GM23338 (cell line): ENCODE measurements around the gene NXN. TPM values are rescaled to one million over a fixed set of nuclear protein-coding genes. Genes with fewer than 3 reads are reported as not detected.
A peak's percentile ranks its signal among the peaks of the same experiment; 100 is the strongest.
"Not testable (repeated sequence)": the region's sequence is repeated elsewhere in the genome, so short reads cannot be mapped to it uniquely, and the experiment has no call there.

Experiments
- ATAC-seq: fragments of 200-7000 bp; cut with Tn5 transposase; 3 replicates; pipeline ENCODE4 v1.9.1; 2020
- DNase-seq: peaks from one replicate; pipeline ENCODE4 v3.0.0-alpha.2; 2015; ENCODE audit warnings: low spot score
- H2AFZ ChIP-seq: fragments of 200-600 bp; sonication (generic); 2 replicates; pipeline ENCODE4 v1.8.0; 2016; ENCODE audit warnings: antibody characterized with exemption, mild to moderate bottlenecking, moderate library complexity
- H3F3A ChIP-seq: fragments of 200-600 bp; sonication (generic); replicated peaks from 2 replicates; pipeline ENCODE4 v1.8.0; 2017; ENCODE audit warnings: antibody characterized with exemption, mixed run types, low read depth
- H3K27ac ChIP-seq: fragments of 200-600 bp; sonication (generic); 2 replicates; pipeline ENCODE4 v1.6.1; 2016; ENCODE audit warnings: low read depth
- H3K27me3 ChIP-seq: fragments of 200-600 bp; sonication (generic); 2 replicates; pipeline ENCODE4 v1.8.0; 2016; ENCODE audit warnings: mild to moderate bottlenecking, mixed run types, moderate library complexity; ENCODE audit not compliant: insufficient read depth
- H3K36me3 ChIP-seq: fragments of 200-600 bp; sonication (generic); 2 replicates; pipeline ENCODE4 v1.8.0; 2016; ENCODE audit warnings: mild to moderate bottlenecking; ENCODE audit not compliant: insufficient read depth
- H3K4me1 ChIP-seq: fragments of 200-600 bp; sonication (generic); 2 replicates; pipeline ENCODE4 v1.8.0; 2016; ENCODE audit warnings: mild to moderate bottlenecking, moderate library complexity; ENCODE audit not compliant: insufficient read depth
- H3K4me2 ChIP-seq: fragments of 200-600 bp; sonication (generic); 2 replicates; pipeline ENCODE4 v1.7.1; 2017; ENCODE audit warnings: mixed run types
- H3K4me3 ChIP-seq: fragments of 200-600 bp; sonication (generic); 2 replicates; pipeline ENCODE4 v1.6.1; 2016; ENCODE audit warnings: mixed run types
- H3K79me2 ChIP-seq: fragments of 200-600 bp; sonication (generic); replicated peaks from 2 replicates; pipeline ENCODE4 v1.8.0; 2017; ENCODE audit warnings: mild to moderate bottlenecking; ENCODE audit not compliant: insufficient read depth
- H3K9me2 ChIP-seq: fragments of 200-600 bp; sonication (generic); 2 replicates; pipeline ENCODE4 v1.8.0; 2017; ENCODE audit not compliant: insufficient read depth
- H4K20me1 ChIP-seq: fragments of 200-600 bp; sonication (generic); replicated peaks from 2 replicates; pipeline ENCODE4 v1.8.0; 2017; ENCODE audit warnings: mild to moderate bottlenecking; ENCODE audit not compliant: insufficient read depth
- H3K27ac Mint-ChIP-seq: 2 replicates; pipeline ENCODE4 v1.8.0; 2020; ENCODE audit warnings: inconsistent platforms, mild to moderate bottlenecking, moderate library complexity, mixed read lengths
- H3K27me3 Mint-ChIP-seq: 3 replicates; pipeline ENCODE4 v1.8.0; 2022; ENCODE audit warnings: low read depth, mild to moderate bottlenecking, moderate library complexity, mixed read lengths, inconsistent platforms; ENCODE audit not compliant: insufficient read depth, poor library complexity
- H3K36me3 Mint-ChIP-seq: 3 replicates; pipeline ENCODE4 v1.8.0; 2021; ENCODE audit warnings: low read depth, mild to moderate bottlenecking, inconsistent platforms, moderate library complexity, mixed read lengths
- H3K4me1 Mint-ChIP-seq: 3 replicates; pipeline ENCODE4 v1.8.0; 2020; ENCODE audit warnings: mild to moderate bottlenecking, inconsistent platforms, mixed read lengths
- H3K4me3 Mint-ChIP-seq: 3 replicates; pipeline ENCODE4 v1.8.0; 2021; ENCODE audit warnings: moderate library complexity, mild to moderate bottlenecking, inconsistent platforms, mixed read lengths
- H3K9me3 Mint-ChIP-seq: 3 replicates; pipeline ENCODE4 v1.8.0; 2020; ENCODE audit warnings: moderate library complexity, mild to moderate bottlenecking, inconsistent platforms, mixed read lengths
- EZH2 ChIP-seq: fragments of 200-600 bp; sonication (generic); IDR thresholded peaks from one replicate; pipeline ENCODE4 v1.8.0; 2017; ENCODE audit warnings: antibody characterized with exemption, mild to moderate bottlenecking, low read depth; ENCODE audit not compliant: unreplicated experiment
- EZH2phosphoT487 ChIP-seq: fragments of 200-600 bp; sonication (generic); IDR thresholded peaks from one replicate; pipeline ENCODE4 v1.8.1; 2018; ENCODE audit warnings: antibody characterized with exemption; ENCODE audit not compliant: unreplicated experiment
- NANOG ChIP-seq: IDR thresholded peaks from 2 replicates; pipeline ENCODE4 v1.6.1; 2016; ENCODE audit warnings: antibody characterized with exemption, borderline replicate concordance
- REST ChIP-seq: IDR thresholded peaks from one replicate; pipeline ENCODE4 v1.6.1; 2018; ENCODE audit warnings: antibody characterized with exemption; ENCODE audit not compliant: unreplicated experiment
- polyA plus RNA-seq: library from polyadenylated mRNA; unstranded; fragments of >200 nt; fragmentation: Nextera tagmentation; extraction: Ambion mirVana; gene quantifications from 2 replicates; pipeline ENCODE4 v1.2.1, GENCODE V29; 2016
- total RNA-seq: library from RNA; depleted of rRNA; stranded (reverse); fragments of >200 nt; shearing (Covaris generic); gene quantifications from 2 replicates; pipeline ENCODE4 v1.2.3, GENCODE V29; 2014

The NXN gene
- total and polyA plus RNA-seq, 2 experiments from 2014 or later = 31.8 to 105 TPM

GRCh38 chr17:907725-908124 is 71.9 kb downstream of the NXN start (continued):
- TF ChIP-seq REST (no peak), NANOG (no peak)

GRCh38 chr17:905708-906107 is 73.9 kb downstream of the NXN start:
- not testable (repeated sequence) for H3K36me3 Mint-ChIP-seq, ATAC-seq, H3K4me3 ChIP-seq, H3K36me3 ChIP-seq, H2AFZ ChIP-seq, H3K27me3 ChIP-seq, DNase-seq, H3K4me2 ChIP-seq, H3K9me2 ChIP-seq, H3K4me3 Mint-ChIP-seq, H3K27ac Mint-ChIP-seq, H3K9me3 Mint-ChIP-seq
- Histone ChIP-seq H3K27ac (0 out of 2 replicates have a peak overlapping the region, but pooled peaks have one; percentile 59), H3K4me1 (peaks cover 49% of the 10 kb centered on the region), H3K79me2 (peaks cover 100% of the 10 kb centered on the region), H3F3A (peaks cover 11% of the 10 kb centered on the region; the same call in 1 of the 2 replicates), H4K20me1 (peaks cover 16% of the 10 kb centered on the region)
- H3K4me1 Mint-ChIP-seq = peaks cover 39% of the 10 kb centered on the region
- peaks cover 14% of the 10 kb centered on the region for H3K27me3 Mint-ChIP-seq

GRCh38 chr17:903691-904481 is 75.7 kb downstream of the NXN start:
- DNase-seq = no peak
- H3K4me3 Mint-ChIP-seq = no peak overlapping the region

More at GRCh38 chr17:903691-904481, 75.7 kb downstream of the NXN start:
- H3K27me3 Mint-ChIP-seq = peaks cover 11% of the 10 kb centered on the region
- Histone ChIP-seq H3K4me3 (no peak overlapping the region), H3K79me2 (peaks cover 100% of the 10 kb centered on the region), H3K36me3 (no peaks in the 10 kb centered on the region), H3F3A (peaks cover 11% of the 10 kb centered on the region; the same call in 1 of the 2 replicates), H4K20me1 (peaks cover 13% of the 10 kb centered on the region), H2AFZ (no peak overlapping the region), H3K4me2 (no peak overlapping the region), H3K9me2 (no peaks in the 10 kb centered on the region), H3K4me1 (peaks cover 65% of the 10 kb centered on the region), H3K27ac (peak overlapping the region; percentile 69; the same call in 1 of the 2 replicates), H3K27me3 (no peaks in the 10 kb centered on the region)
- H3K27ac Mint-ChIP-seq = peak overlapping the region; percentile 3; the same call in 1 of the 2 replicates
- no peak for TF ChIP-seq EZH2
- no peak for TF ChIP-seq EZH2phosphoT487
- H3K4me1 Mint-ChIP-seq = peaks cover 48% of the 10 kb centered on the region
- no peaks in the 10 kb centered on the region for H3K36me3 Mint-ChIP-seq
- no peaks in the 10 kb centered on the region for H3K9me3 Mint-ChIP-seq
- no peak for ATAC-seq
